ENCODE measurements around the gene ROMO1. TPM values are rescaled to one million over a fixed set of nuclear protein-coding genes. Genes with fewer than 3 reads are reported as not detected.
"Not testable (repeated sequence)": the region's sequence is repeated elsewhere in the genome, so short reads cannot be mapped to it uniquely, and the experiment has no call there.

Gene ROMO1
- total and polyA plus RNA-seq, 2 experiments from 2014 or later, result 285 to 634 TPM

DNA sequence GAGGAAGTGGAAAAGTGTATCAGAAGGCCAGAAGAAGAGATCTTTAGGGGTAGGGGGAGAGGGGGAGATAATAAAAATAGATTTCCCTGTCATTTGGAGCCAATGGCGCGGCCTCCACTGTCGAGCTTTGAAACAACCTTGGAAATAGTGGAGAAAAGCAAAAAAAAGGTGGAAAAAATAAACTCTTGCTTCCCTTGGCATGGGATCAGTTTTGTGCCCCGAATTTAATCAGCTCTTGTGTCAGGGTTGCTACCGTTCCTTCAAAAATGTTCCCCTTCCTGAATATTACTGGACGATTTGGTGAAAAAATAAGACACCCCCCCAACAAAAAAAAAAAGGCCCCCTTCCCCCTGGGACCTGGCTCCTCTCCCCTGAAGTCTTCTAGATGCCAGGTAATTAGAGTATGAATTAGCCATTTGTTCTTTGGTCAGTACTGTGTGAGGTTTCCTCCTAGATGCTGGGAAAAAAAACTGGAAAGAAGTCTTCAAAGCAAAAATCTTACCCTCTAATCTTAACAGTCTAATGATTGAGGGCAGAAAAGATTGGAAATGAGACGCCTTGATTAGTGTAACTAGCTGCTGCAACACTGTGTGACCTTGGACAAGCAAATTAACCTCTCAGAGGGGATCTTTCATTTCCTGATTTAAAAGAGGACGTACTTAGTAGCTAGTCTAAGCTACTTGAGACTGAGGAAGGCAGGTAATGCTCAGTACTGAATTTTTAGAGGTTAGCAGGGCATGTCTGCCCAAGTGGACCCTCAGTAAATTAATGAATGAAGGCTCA is 43.7 kb downstream of the ROMO1 start:
- H3K4me3 ChIP-seq, result peak overlapping the region; percentile 19
- H4K20me1 ChIP-seq (ENCODE audit: insufficient read depth, poor library complexity, severe bottlenecking), result peaks cover 34% of the 10 kb centered on the region
- H2AFZ ChIP-seq, result peak overlapping the region; percentile 52
- TF ChIP-seq, protein P1, sequence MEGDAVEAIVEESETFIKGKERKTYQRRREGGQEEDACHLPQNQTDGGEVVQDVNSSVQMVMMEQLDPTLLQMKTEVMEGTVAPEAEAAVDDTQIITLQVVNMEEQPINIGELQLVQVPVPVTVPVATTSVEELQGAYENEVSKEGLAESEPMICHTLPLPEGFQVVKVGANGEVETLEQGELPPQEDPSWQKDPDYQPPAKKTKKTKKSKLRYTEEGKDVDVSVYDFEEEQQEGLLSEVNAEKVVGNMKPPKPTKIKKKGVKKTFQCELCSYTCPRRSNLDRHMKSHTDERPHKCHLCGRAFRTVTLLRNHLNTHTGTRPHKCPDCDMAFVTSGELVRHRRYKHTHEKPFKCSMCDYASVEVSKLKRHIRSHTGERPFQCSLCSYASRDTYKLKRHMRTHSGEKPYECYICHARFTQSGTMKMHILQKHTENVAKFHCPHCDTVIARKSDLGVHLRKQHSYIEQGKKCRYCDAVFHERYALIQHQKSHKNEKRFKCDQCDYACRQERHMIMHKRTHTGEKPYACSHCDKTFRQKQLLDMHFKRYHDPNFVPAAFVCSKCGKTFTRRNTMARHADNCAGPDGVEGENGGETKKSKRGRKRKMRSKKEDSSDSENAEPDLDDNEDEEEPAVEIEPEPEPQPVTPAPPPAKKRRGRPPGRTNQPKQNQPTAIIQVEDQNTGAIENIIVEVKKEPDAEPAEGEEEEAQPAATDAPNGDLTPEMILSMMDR (IDR thresholded peaks at IDR 0.05; ENCODE audit: poor library complexity), result no peak
- no peak for TF ChIP-seq EZH2 (IDR thresholded peaks at IDR 0.05; ENCODE audit: borderline replicate concordance)
- TF ChIP-seq EZH2phosphoT487 (IDR thresholded peaks at IDR 0.05; ENCODE audit: low read depth, severe bottlenecking, unreplicated experiment), result no peak
- no peaks in the 10 kb centered on the region for H3K27me3 ChIP-seq
- DNase-seq (ENCODE audit: low spot score), result peak; percentile 31
- peak overlapping the region; percentile 79 for H3K4me2 ChIP-seq
- no peaks in the 10 kb centered on the region for H3K9me3 ChIP-seq (ENCODE audit: low read depth)
- H3K27ac ChIP-seq, result peak overlapping the region; percentile 95
- peaks cover 47% of the 10 kb centered on the region for H3K79me2 ChIP-seq
- H3K4me1 ChIP-seq (ENCODE audit: insufficient read depth), result peaks cover 25% of the 10 kb centered on the region
- no peaks in the 10 kb centered on the region for H3K9me2 ChIP-seq (replicated peaks; ENCODE audit: insufficient read depth)
- 6% methylated on average over 8 of the region's 8 CpGs for WGBS (ENCODE audit: low lambda C conversion rate, missing lambda C conversion rate)
- H3K36me3 ChIP-seq (replicated peaks; ENCODE audit: insufficient read depth, low read depth), result no peaks in the 10 kb centered on the region

DNA sequence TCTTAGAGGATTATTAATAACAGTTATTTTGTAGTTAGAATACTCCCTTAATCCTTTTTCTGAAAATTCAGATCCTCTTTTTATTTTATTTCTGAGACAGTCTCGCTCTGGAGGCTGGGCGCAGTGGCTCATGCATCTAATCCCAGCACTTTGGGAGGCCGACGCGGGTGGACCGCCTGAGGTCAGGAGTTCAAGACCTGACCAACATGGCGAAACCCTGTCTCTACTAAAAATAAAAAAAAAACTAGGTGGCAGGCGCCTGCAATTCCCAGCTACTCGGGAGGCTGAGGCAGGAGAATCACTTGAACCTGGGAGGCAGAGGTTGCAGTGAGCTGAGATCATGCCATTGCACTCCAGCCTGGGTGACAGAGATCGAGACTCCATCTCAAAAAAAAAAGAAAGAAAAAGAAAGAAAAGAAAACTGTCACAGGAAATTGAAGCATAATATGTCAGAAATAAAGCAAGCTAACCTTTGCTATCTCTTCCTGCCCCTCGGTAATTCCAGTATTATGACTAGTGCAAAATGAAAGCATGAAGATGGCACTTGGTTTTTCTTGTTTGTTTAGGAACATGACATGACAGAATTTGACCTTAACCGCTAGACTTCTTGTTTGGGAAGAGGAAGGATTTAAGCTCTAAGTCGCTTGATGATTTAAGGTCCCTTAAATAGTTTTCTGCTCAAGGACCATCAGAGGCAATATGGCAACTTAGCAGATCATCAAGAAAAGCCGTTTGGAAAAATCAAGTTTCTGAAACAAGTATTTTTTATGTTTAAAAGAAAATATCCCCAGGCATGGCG is 44.7 kb downstream of the ROMO1 start:
- no peaks in the 10 kb centered on the region for H3K27me3 ChIP-seq
- peaks cover 25% of the 10 kb centered on the region for H4K20me1 ChIP-seq (ENCODE audit: insufficient read depth, poor library complexity, severe bottlenecking)
- H3K4me2 ChIP-seq, result peak overlapping the region; percentile 79
- no peaks in the 10 kb centered on the region for H3K9me3 ChIP-seq (ENCODE audit: low read depth)
- H3K27ac ChIP-seq, result peak overlapping the region; percentile 95
- H3K4me1 ChIP-seq (ENCODE audit: insufficient read depth), result peaks cover 20% of the 10 kb centered on the region
- TF ChIP-seq EZH2 (IDR thresholded peaks at IDR 0.05; ENCODE audit: borderline replicate concordance), result no peak
- no peak for TF ChIP-seq EZH2phosphoT487 (IDR thresholded peaks at IDR 0.05; ENCODE audit: low read depth, severe bottlenecking, unreplicated experiment)
- TF ChIP-seq, protein P1 (IDR thresholded peaks at IDR 0.05; ENCODE audit: poor library complexity), result no peak
- peaks cover 38% of the 10 kb centered on the region for H3K79me2 ChIP-seq
- no peaks in the 10 kb centered on the region for H3K36me3 ChIP-seq (replicated peaks; ENCODE audit: insufficient read depth, low read depth)
- 86% methylated on average over 15 of the region's 15 CpGs for WGBS (ENCODE audit: low lambda C conversion rate, missing lambda C conversion rate)
- H2AFZ ChIP-seq, result peak overlapping the region; percentile 52
- H3K9me2 ChIP-seq (replicated peaks; ENCODE audit: insufficient read depth), result no peaks in the 10 kb centered on the region
- DNase-seq (ENCODE audit: low spot score), result no peak
- peak overlapping the region; percentile 19 for H3K4me3 ChIP-seq

DNA sequence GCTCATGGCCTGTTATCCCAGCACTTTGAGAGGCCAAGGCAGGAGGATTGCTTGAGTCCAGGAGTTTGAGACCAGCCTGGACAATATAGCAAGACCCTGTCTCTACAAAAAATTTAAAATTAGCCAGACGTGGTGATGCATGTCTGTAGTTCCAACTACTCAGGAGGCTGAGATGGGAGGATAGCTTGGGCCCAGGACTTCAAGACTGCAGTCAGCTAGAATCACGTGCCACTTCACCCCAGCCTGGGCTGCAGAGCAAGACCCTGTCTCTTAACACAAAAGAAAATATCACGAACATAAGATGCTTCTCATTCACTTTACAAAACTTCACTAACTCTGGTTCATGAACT is 45.3 kb downstream of the ROMO1 start:
- peaks cover 15% of the 10 kb centered on the region for H3K4me1 ChIP-seq (ENCODE audit: insufficient read depth)
- not testable (repeated sequence) for H3K9me3 ChIP-seq (ENCODE audit: low read depth); DNase-seq (ENCODE audit: low spot score); H3K9me2 ChIP-seq (replicated peaks; ENCODE audit: insufficient read depth); H2AFZ ChIP-seq; H3K27me3 ChIP-seq; H3K36me3 ChIP-seq (replicated peaks; ENCODE audit: insufficient read depth, low read depth); H3K4me3 ChIP-seq
- 93% methylated on average over 3 of the region's 3 CpGs for WGBS (ENCODE audit: low lambda C conversion rate, missing lambda C conversion rate)
- H3K79me2 ChIP-seq, result peaks cover 32% of the 10 kb centered on the region
- peak overlapping the region; percentile 79 for H3K4me2 ChIP-seq
- H3K27ac ChIP-seq, result peak overlapping the region; percentile 95
- H4K20me1 ChIP-seq (ENCODE audit: insufficient read depth, poor library complexity, severe bottlenecking), result peaks cover 19% of the 10 kb centered on the region

Other genes starting within 250 kb of the ROMO1 start
- 9.6 and 12.4 TPM in 2 replicates for gene CEP250, start 243.8 kb upstream of the ROMO1 start, total RNA-seq
- 18.5 and 23.4 TPM in 2 replicates for gene CEP250, start 243.8 kb upstream of the ROMO1 start, polyA plus RNA-seq
- gene C20orf173, start 169.8 kb upstream of the ROMO1 start, total RNA-seq, result not detected in 2 replicates
- not detected in 2 replicates for gene C20orf173, start 169.8 kb upstream of the ROMO1 start, polyA plus RNA-seq
- 369 and 375 TPM in 2 replicates for gene ERGIC3, start 157.3 kb upstream of the ROMO1 start, total RNA-seq
- 298 and 309 TPM in 2 replicates for gene ERGIC3, start 157.3 kb upstream of the ROMO1 start, polyA plus RNA-seq
- 7.9 and 11.0 TPM in 2 replicates for gene SPAG4, start 83.6 kb upstream of the ROMO1 start, total RNA-seq
- gene SPAG4, start 83.6 kb upstream of the ROMO1 start, polyA plus RNA-seq, result 6.6 and 10.5 TPM in 2 replicates
- 66.9 and 68.9 TPM in 2 replicates for gene CPNE1, start 34.5 kb upstream of the ROMO1 start, total RNA-seq
- 91.1 and 93.4 TPM in 2 replicates for gene CPNE1, start 34.5 kb upstream of the ROMO1 start, polyA plus RNA-seq
- 53.7 and 57.3 TPM in 2 replicates for gene RBM12, start 34.5 kb upstream of the ROMO1 start, total RNA-seq
- gene RBM12, start 34.5 kb upstream of the ROMO1 start, polyA plus RNA-seq, result 20.6 and 22.5 TPM in 2 replicates
- 48.5 and 49.0 TPM in 2 replicates for gene NFS1, start 53 bp upstream of the ROMO1 start, total RNA-seq
- 30.2 and 38.1 TPM in 2 replicates for gene NFS1, start 53 bp upstream of the ROMO1 start, polyA plus RNA-seq
- gene RBM39, start 42.9 kb downstream of the ROMO1 start, total RNA-seq, result 334 and 423 TPM in 2 replicates
- gene RBM39, start 42.9 kb downstream of the ROMO1 start, polyA plus RNA-seq, result 200 and 260 TPM in 2 replicates
- gene PHF20, start 72.6 kb downstream of the ROMO1 start, total RNA-seq, result 18.8 and 24.0 TPM in 2 replicates
- 24.0 and 24.2 TPM in 2 replicates for gene PHF20, start 72.6 kb downstream of the ROMO1 start, polyA plus RNA-seq